Fibroblast of skin of left biceps (primary cell): ENCODE results near the gene PSD4.

Experiments
- DNase-seq, 2 experiments: peaks; one replicate each; pipeline ENCODE4 v3.0.0-alpha.2; 2013; ENCODE audit warnings: low read depth in 2 of 2

Gene PSD4

DNA sequence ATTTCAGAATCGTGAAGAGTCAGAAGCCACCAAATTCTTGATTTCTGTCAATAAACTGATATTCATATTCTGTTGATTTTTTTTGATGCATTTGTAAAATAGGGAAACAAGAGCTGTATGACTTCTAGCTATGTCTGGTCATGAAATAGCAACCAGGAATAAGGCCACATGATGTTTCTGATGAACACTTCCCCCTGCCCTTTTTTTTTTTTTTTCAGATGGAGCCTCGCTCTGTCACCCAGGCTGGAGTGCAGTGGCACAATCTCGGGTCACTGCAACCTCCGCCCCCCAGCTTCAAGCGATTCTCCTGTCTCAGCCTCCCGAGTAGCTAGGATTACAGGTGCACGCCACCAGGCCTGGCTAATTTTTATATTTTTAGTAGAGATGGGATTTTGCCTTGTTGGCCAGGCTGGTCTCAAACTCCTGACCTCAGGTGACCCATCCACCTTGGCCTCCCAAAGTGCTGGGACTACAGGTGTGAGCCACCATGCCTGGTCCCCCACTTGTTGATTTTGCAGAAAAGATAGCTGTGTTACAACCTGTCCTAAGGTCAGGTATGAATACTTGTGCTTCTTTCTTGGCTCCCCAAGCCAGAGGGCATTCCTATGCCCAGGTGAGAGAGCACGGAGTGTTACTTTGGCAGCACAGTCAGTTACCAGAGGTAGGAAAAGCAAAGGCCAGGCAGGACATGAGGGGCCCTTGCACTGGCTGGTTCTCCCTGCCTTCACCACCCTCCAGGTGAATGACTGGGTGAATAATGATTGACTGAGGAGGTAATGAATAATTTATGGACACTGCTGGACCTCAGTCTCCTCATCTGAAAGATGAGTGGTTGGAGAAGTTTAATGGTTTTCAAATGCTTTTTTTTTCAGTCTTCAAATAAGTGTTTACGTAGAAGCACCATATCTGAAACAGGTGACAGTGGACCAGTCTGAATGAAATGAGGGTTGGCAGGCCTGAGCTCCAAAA, 65.4 kb downstream of the PSD4 start:
- DNase-seq, result no peak

DNA sequence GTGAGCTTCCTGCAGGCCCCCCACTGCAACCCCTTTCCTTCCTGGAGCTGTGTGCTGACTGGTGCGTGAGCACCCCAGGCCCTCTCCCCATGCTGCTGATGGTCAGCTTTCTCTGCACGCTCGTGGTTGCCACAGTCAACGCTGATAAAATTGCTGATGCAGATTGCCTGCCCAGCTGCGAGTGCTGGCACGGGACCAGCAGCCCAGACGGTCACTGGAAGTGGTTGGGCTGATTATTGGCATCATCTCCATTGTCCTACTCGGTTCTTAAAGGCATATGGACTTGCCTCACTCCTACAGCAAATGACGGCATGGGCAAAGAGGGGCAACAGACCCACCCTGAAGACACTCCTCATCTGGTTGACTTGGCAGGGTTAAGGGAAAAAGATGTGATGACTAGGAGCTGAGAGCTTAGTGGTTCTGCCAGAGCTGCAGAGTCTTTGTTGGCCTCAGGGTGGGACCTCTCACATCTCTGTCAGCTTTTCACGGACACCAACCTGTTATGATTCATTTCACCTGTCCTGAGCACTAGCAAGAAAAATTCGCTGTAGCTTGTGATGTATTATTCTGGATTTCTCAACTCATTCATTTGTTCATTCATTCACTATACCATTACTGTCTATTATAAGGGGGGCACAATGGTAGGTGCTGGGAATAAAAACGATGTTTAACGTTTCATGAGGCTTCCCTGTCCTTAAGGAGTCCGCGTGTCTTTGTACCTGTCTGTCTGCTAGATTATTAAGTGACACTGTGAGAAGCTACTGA, 66.6 kb downstream of the PSD4 start:
- peak; percentile 32 to 34 for DNase-seq

DNA sequence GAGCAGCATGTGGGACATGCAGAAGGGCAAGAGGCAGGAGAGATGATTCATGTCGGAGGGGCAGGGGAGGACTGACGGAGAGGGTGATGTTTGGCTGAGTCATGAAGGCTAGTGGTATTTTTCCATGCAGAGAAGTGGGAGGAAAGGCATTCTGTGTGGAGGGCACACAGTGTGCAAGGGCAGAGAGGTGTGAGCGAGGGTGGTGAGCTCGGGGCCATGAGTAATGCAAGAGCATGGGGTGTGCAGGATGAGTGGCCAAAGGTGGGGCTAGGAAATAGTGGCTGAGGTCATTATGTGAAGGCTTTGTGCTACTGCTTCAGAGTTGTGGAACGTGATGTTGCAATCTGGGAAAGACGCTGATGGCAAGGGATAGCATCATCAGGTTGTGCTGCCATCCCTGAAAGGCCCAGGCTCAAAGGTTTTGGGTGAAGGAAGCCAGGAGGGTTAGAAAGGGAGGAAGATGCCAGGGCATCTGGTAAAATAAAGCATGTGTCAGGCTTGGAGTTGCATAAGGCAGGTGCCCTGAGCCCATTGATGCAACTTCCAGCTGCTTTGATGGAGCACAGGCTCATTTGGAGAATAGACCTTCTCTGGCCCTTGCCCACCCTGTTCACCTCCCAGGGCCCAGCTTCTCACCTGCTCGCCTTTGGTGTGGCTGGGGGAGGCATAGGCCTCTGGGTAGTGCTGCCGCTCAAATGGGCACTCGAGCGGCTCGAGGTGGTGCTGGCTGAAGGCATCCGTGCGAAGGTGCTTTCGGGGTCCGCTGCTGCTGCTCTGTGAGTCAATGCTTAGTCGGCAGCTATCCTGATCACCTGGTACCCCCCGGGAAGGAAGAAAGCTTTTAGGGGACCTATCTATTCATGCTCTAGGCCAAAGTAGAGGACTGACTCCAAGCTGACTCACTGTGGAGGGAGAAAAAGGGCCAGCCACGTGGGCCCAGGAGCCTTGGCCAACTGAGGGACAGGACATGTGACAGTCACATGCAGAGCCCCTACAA, 67.4 kb downstream of the PSD4 start:
- DNase-seq, result peak; percentile 55 to 64

DNA sequence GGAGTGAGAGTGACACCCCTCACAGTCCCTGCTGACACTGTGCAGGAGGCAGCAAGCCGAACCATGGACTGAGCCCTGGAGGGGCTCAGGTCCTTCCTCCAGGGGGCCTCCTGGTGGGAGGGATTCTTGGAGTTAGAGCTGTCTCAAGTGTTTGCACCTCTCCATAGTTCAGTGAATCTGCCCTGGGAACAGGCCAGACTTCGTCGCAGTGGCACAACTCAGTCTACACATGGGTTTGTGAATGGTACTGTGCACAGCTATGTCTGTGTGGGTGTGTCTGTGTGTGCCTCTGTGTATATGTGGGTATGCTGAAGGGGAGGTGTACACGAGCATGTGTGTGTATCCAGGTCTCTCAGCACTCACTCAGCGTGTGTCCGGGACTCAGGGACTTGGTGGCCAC, 68.6 kb downstream of the PSD4 start:
- no peak for DNase-seq

DNA sequence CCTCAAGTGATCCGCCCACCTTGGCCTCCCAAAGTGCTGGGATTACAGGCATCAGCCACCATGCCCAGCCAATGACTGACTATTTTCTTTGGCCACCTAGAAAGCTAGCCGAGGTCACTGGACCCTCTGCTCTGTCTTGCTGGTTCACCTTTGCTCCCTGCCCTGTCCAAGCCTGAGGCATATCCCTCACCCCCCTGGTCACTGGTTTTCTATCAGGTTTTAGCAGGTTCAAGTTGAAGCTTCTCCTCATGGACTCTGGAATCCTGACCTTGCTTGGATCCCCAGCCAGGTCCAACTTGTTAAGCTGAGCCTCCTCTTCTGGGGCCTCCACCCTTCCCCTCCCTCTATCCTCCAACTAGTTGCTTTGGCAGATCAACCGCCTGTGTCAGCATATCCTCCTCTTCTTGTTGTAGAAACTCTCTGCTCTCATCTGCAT, 71.5 kb downstream of the PSD4 start:
- no peak for DNase-seq

DNA sequence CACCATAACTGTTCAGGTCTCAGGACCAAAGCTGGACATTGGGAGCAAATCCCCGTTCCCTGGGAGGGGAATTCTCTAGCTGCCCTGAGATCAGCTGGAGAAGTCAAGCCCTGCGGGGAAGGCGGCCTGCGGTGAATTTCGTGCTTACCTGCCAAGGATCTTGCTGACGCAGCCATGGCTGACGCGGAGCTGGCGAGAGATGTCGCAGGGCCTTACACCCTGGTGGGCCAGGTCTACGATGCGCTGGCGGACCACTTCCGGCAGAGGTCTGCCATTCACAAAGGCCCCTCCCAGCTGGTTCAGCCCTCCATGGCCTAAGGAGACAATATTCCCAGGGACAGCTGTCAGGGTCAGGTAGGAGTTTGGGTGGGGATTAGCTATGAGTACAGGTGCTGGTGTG, 72.8 kb downstream of the PSD4 start:
- no peak for DNase-seq

DNA sequence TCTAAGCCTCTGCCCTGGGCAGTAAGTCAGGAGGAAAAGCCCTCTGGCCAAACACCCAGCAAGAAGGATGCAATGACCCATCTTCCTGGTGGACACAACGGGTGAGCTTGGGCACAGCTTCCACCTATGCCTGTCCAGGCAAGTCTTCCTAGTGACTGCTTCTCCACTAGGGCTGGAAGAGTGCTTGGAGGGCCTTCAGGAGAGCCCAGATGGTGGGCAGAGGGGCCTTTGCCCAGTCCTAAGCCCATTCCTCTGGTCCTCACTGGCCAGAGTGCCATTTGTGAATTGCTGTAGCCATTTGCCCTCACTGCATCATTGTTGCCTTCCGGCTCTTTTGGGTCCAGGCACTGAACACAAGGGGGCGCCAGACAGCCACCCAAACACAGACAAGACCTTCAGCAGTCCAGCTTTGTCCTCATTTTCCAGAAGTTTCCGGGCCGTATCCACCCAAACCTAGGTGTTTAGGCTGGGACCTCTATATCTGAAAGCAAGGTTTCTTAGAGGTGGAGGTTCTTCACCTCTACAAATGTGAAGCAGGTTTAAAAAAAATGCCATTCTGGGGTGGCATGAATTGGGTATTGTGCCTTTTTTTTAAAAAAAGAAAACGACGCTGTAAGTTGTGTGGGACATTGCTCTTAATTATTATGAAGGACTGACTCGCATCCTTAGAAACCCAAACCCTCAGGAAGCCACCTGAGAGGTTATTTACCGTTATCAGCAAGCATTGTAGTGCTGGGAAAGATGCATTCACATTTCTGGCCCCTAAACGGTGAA, 75.4 kb downstream of the PSD4 start:
- peak; percentile 33 to 39 for DNase-seq

DNA sequence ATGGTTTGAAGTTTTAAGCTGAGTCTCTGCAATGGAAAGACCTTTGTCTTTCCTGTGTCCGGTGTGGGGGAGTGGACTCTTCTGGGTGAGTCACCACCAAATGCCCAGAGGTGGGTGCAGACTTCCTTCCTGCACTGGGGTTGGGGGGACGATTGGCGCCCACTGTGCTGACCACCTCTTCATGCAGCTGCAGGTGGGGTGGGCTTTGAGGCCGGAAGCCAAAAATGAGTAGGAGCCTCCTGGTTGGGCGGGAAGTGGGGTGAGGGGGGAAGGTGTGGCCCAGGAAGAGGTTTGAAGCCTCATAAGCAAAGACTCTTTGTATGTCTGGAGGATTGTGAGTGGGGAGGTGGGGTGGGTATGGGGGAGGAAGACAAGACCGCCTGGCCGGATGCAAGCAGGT, 77.3 kb downstream of the PSD4 start:
- no peak for DNase-seq

DNA sequence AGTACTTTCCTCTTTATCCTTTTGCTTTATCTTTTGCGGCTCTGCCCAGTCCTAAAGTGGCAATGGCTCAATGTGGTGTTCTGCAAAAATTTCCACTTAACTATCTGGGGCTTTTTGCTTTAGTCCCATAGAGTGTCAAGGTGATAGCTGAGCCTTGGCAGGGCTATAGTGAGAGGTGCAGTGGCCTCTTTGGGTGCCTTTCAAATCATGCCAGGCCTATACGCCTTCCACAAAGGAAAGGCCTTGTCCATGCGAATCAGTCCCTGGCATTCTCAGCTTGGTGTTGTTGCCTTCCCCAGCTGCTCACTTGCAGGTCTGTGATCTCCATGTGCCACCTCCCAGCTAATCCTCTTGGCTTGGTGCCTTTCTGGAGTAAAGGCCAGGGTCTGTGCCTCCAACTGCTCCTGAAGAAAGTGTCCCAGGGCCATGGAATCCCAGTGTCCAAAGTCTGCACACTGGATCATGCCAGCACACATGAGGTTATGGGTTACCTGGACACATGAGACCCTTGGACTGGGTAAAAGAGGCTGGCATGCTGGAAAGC, 78.3 kb downstream of the PSD4 start:
- DNase-seq, result no peak

DNA sequence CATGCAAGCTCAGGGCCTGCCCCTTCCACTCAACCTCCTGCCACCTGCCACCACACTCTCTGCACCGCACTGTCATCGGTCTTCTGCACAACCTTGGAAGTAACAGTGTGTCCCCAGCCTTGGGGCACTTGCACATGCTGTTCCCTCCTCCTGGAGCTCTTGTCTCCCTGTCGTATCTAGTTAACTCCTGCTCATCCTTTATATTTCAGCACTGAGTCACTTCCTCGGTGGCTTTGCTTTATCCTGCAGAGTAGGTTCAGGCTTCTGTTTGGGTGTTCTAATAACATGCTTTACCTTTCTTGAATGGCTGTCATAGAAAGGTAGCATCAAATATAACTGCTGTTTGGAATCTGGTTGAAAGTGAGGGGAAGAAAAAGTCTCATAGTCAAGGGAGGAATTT, 79.7 kb downstream of the PSD4 start:
- DNase-seq, result no peak

DNA sequence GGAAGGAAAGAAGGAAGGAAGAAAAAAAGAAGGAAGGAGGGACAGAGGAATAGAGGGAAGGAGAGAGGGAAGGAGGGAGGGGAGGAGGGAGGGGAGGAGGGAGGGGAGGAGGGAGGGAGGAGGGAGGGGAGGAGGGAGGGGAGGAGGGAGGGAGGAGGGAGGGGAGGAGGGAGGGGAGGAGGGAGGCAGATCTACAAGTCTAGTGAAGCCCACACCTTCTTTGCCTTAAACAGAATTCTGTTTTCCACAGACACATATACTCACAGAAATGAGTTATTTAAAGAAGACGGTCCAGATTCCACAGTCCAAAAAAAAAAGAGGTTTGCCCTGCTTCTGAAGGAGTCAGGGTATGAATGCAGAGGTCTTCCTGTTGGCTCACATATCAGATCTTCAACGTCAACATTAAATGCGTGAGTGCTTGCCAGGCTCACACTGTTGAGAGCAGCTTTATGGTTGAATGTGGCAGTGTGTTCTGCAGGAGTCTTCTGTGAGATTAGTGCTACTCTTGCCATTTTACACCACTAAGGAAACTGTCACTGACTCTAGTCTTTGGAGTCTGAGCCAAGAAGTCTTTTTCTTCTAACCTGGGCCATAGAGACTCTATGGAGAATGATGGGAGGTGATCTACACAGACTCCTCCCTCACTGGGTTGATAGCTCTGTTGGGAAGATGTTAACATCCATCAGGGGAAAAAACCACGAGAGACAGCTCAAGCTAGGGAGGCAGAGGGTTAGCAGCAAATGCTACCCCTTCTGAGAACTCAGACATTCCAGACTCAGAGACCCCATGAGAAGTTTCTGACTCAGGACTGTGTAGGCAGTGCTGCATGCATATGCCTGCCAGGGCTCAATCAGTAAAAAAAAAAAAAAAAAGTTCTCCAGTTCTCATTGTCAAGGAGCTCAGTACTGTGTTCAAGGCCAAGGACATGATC, 81.6 kb downstream of the PSD4 start:
- no peak for DNase-seq

DNA sequence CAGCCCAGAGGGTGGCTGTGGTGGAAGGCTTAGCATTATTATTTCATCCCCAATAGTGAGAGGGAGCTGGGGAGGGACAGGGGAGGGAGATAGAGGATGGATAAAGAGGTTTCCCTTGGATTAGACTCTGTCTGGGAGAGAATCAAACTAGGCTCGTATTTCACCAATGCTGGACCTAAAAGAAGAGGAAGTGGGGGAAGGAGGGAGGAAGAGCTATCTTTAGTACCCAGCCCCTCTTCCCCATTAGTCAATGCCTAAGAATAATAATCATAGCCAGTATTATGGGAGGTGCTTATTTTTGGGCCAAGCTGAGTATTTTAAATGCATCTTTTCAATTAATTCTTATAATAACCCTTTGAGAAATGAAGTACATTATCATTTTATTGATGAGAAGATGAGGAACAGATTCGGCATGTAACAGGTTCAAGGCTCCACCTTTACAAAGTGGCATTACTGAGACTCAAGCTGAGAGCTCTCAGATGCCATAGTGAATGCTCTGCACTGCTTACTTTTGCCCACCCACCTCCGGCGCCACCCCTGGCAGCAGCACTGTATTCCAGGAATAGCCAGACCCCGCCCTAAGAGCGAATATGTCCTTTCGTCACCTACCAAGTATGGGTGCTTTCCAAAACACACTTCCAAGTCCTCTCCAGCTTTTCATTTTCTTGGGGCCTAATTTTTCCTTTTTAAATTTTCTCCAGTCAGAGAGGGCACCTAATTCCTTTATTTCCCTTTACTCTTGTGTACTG, 83.9 kb downstream of the PSD4 start:
- no peak for DNase-seq

DNA sequence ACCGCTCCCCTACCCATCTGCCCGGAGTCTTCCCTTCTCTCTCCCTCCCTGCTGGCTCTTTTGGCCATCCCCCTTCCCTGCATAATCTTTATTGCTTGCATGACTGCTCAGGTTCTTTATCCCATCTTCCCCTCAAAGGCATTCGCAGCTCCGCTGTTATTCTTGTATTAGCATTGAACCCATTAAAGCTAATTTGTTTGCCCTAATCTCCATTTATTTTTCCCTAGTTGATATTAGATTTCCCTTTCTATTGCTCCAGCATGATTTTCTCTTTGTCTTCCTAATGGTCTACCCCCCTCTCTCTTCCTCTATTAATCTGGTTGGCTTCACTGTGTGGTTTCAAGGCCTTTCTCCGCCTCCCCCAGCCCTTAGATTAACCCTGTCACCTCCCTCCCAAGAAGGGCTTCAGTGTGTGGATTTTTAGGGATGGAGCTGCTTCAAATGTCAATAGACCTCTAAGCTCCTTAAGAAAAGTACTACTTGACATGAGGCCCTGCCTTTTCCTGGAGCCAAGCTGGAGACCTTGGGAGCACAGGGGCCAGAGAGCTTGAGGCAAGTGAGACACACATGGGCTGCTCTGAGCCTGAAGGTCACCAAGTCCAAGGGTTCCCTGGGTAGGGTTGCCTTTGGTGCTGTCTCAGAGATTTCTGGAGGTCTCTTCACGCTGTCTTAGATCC, 84.8 kb downstream of the PSD4 start:
- no peak for DNase-seq
